Ascending aorta (tissue), 2 donors: ENCODE data around the gene ZBTB20. TPM values are rescaled to one million over a fixed set of nuclear protein-coding genes. Genes with fewer than 3 reads are reported as not detected.

Experiments
- DNase-seq, 2 donors: peaks; one replicate each; pipeline ENCODE4 v3.0.0-alpha.2; 2019; ENCODE audit warnings: low spot score in 2 of 2
- H3K27ac ChIP-seq, 2 donors: fragments of 200-600 bp; sonication (generic); one replicate each; pipeline ENCODE4 v1.5.1; 2016 to 2017; ENCODE audit warnings: mild to moderate bottlenecking in 1 of 2
- H3K27me3 ChIP-seq: fragments of 200-600 bp; sonication (generic); one replicate; pipeline ENCODE4 v1.5.1; 2017
- H3K36me3 ChIP-seq, 2 donors: fragments of 200-600 bp; sonication (generic); one replicate each; pipeline ENCODE4 v1.5.1; 2016
- H3K4me1 ChIP-seq, 2 donors: fragments of 200-600 bp; sonication (generic); one replicate each; pipeline ENCODE4 v1.5.1; 2016 to 2017; ENCODE audit warnings: mild to moderate bottlenecking in 1 of 2
- H3K4me3 ChIP-seq, 2 donors: fragments of 200-600 bp; sonication (generic); one replicate each; pipeline ENCODE4 v1.5.1; 2016 to 2017; ENCODE audit warnings: mild to moderate bottlenecking in 1 of 2
- H3K9me3 ChIP-seq, 2 donors: fragments of 200-600 bp; sonication (generic); one replicate each; pipeline ENCODE4 v1.5.1; 2016
- CTCF ChIP-seq, 3 experiments: fragments of 200-600 bp in 2 of 3; fragments of 450-650 bp in 1 of 3; sonication (generic) in 2 of 3; IDR thresholded peaks; one replicate each; pipeline ENCODE4 v1.5.1; 2016 to 2019; ENCODE audit warnings: antibody characterized with exemption in 3 of 3, mild to moderate bottlenecking in 1 of 3, moderate library complexity in 1 of 3
- intact Hi-C: fragments of 100-400 bp; cut with DNase I; formaldehyde crosslinking; loops from one replicate; pipeline ENCODE4 v1.15.1; 2023
- total RNA-seq: library from RNA; depleted of rRNA; stranded (reverse); fragments of >200 nt; gene quantifications from one replicate; pipeline ENCODE4 v1.1.0, GENCODE V29; 2016

ZBTB20 gene
- total RNA-seq, 1 donor from 2014 or later = 60.3 TPM

- no peaks in the 10 kb centered on the region for H3K9me3 ChIP-seq
- no peaks in the 10 kb centered on the region for H3K4me1 ChIP-seq
- no peak for TF ChIP-seq CTCF (IDR thresholded peaks at IDR 0.05)
These were observed 531.5 kb downstream of the ZBTB20 start for GRCh38 chr3:114615523-114616085.

GRCh38 chr3:114609973-114610630 is 537.0 kb downstream of the ZBTB20 start:
- no peak overlapping the region for H3K27ac ChIP-seq
- no peak for DNase-seq
- H3K4me1 ChIP-seq = no peaks in the 10 kb centered on the region
- intact Hi-C loops = no loop called here
- no peaks in the 10 kb centered on the region for H3K9me3 ChIP-seq
- H3K36me3 ChIP-seq = no peaks in the 10 kb centered on the region
- H3K27me3 ChIP-seq = no peaks in the 10 kb centered on the region
- TF ChIP-seq CTCF (IDR thresholded peaks at IDR 0.05) = no peak
- no peak overlapping the region for H3K4me3 ChIP-seq

More at GRCh38 chr3:114615523-114616085, 531.5 kb downstream of the ZBTB20 start:
- no peak overlapping the region for H3K4me3 ChIP-seq
- no peaks in the 10 kb centered on the region for H3K27me3 ChIP-seq
- H3K36me3 ChIP-seq = no peaks in the 10 kb centered on the region
- DNase-seq = no peak
- intact Hi-C loops = no loop called here
- no peak overlapping the region for H3K27ac ChIP-seq

GRCh38 chr3:114608293-114608692 is 538.8 kb downstream of the ZBTB20 start:
- Histone ChIP-seq H3K27ac (no peak overlapping the region), H3K36me3 (no peaks in the 10 kb centered on the region), H3K9me3 (no peaks in the 10 kb centered on the region), H3K4me3 (no peak overlapping the region), H3K27me3 (no peaks in the 10 kb centered on the region), H3K4me1 (no peaks in the 10 kb centered on the region)
- no peak for DNase-seq
- no peak for TF ChIP-seq CTCF (IDR thresholded peaks at IDR 0.05)
- intact Hi-C loops = no loop called here

GRCh38 chr3:114606336-114606735 is 540.8 kb downstream of the ZBTB20 start:
- H3K27ac ChIP-seq = no peak overlapping the region
- intact Hi-C loops = no loop called here
- TF ChIP-seq CTCF (IDR thresholded peaks at IDR 0.05) = no peak
- H3K4me3 ChIP-seq = no peak overlapping the region
- no peak for DNase-seq
- H3K4me1 ChIP-seq = peaks cover 0 to under 1% of the 10 kb centered on the region in 2 donors
- H3K27me3 ChIP-seq = no peaks in the 10 kb centered on the region
- no peaks in the 10 kb centered on the region for H3K36me3 ChIP-seq
- no peaks in the 10 kb centered on the region for H3K9me3 ChIP-seq

GRCh38 chr3:114600571-114600970 is 546.5 kb downstream of the ZBTB20 start:
- intact Hi-C loops = no loop called here
- H3K27ac ChIP-seq = no peak overlapping the region
- no peak for DNase-seq
- no peak for TF ChIP-seq CTCF (IDR thresholded peaks at IDR 0.05)
- no peak overlapping the region for H3K4me3 ChIP-seq
- H3K4me1 ChIP-seq = peaks cover 0 to 3% of the 10 kb centered on the region in 2 donors
- H3K9me3 ChIP-seq = no peaks in the 10 kb centered on the region
- no peaks in the 10 kb centered on the region for H3K36me3 ChIP-seq
- no peaks in the 10 kb centered on the region for H3K27me3 ChIP-seq
